Measurements from ENCODE around the gene TYK2. TPM values are rescaled to one million over a fixed set of nuclear protein-coding genes. Genes with fewer than 3 reads are reported as not detected.

Gene TYK2
- total and polyA plus RNA-seq, 4 donors: 102 to 175 (median 150) TPM

DNA sequence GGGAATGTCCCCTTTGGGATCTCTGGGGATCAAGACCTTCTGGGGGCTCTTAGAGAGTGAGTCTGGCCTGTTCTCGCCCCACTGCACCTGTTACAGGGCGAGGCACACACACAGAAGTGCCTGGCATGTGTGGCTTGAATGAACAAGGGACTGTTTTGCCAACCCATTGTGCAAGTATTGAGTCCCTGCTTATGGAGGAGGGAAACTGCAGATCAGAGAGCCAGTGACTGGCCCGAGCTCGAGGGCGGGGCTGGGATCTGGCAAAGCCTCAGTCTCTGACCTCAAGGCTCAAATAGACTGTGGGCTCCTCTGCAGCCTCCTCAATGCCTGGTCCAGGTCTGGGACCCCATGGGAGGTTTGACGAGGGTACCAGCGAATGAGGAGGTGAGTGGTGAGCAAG is 52.6 kb downstream of the TYK2 start:
- Histone ChIP-seq H3K4me1 (ENCODE audit: control insufficient read depth in 5 of 5, insufficient read depth in 5 of 5, low read length in 5 of 5) (peaks cover 0 to 9% (median 7%) of the 10 kb centered on the region in 5 donors), H3K27ac (ENCODE audit: low read depth in 1 of 2, low read length in 1 of 2) (no peak overlapping the region), H3K9ac (ENCODE audit: insufficient read depth in 1 of 2, low read length in 2 of 2) (no peak overlapping the region), H3K9me3 (ENCODE audit: control insufficient read depth in 4 of 4, insufficient read depth in 3 of 4, low read length in 3 of 4) (no peaks in the 10 kb centered on the region), H3K27me3 (ENCODE audit: control insufficient read depth in 3 of 3, insufficient read depth in 3 of 3, low read length in 2 of 3) (no peaks in the 10 kb centered on the region), H3K4me3 (no peak overlapping the region), H3K36me3 (ENCODE audit: control insufficient read depth in 4 of 4, insufficient read depth in 4 of 4, low read length in 4 of 4) (peaks cover 5 to 58% (median 32%) of the 10 kb centered on the region in 4 donors)
- ATAC-seq (ENCODE audit: insufficient read depth, low FRiP score) (no peak), DNase-seq (no peak)
- TF ChIP-seq, protein P1, sequence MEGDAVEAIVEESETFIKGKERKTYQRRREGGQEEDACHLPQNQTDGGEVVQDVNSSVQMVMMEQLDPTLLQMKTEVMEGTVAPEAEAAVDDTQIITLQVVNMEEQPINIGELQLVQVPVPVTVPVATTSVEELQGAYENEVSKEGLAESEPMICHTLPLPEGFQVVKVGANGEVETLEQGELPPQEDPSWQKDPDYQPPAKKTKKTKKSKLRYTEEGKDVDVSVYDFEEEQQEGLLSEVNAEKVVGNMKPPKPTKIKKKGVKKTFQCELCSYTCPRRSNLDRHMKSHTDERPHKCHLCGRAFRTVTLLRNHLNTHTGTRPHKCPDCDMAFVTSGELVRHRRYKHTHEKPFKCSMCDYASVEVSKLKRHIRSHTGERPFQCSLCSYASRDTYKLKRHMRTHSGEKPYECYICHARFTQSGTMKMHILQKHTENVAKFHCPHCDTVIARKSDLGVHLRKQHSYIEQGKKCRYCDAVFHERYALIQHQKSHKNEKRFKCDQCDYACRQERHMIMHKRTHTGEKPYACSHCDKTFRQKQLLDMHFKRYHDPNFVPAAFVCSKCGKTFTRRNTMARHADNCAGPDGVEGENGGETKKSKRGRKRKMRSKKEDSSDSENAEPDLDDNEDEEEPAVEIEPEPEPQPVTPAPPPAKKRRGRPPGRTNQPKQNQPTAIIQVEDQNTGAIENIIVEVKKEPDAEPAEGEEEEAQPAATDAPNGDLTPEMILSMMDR (IDR thresholded peaks at IDR 0.05; ENCODE audit: control extremely low read depth, extremely low read depth): no peak
- 89 to 97% methylated on average over 7 of the region's 7 CpGs for WGBS, 2 donors

- DNase-seq: no peak
- no peak overlapping the region for H3K4me3 ChIP-seq
- peaks cover 8 to 78% (median 41%) of the 10 kb centered on the region in 4 donors for H3K36me3 ChIP-seq (ENCODE audit: control insufficient read depth in 4 of 4, insufficient read depth in 4 of 4, low read length in 4 of 4)
- WGBS, 2 donors: 95 to 96% methylated on average over 8 of the region's 8 CpGs
- H3K9me3 ChIP-seq (ENCODE audit: control insufficient read depth in 4 of 4, insufficient read depth in 3 of 4, low read length in 3 of 4): no peaks in the 10 kb centered on the region
- no peak overlapping the region for H3K9ac ChIP-seq (ENCODE audit: insufficient read depth in 1 of 2, low read length in 2 of 2)
- no peak overlapping the region for H3K27ac ChIP-seq (ENCODE audit: low read depth in 1 of 2, low read length in 1 of 2)
- TF ChIP-seq, protein P1 (IDR thresholded peaks at IDR 0.05; ENCODE audit: control extremely low read depth, extremely low read depth): no peak
- no peak for ATAC-seq (ENCODE audit: insufficient read depth, low FRiP score)
- no peaks in the 10 kb centered on the region for H3K27me3 ChIP-seq (ENCODE audit: control insufficient read depth in 3 of 3, insufficient read depth in 3 of 3, low read length in 2 of 3)
- no peaks in the 10 kb centered on the region for H3K4me1 ChIP-seq (ENCODE audit: control insufficient read depth in 5 of 5, insufficient read depth in 5 of 5, low read length in 5 of 5)
These were observed 54.6 kb downstream of the TYK2 start for GRCh38 chr19:10325732-10326131.

- no peaks in the 10 kb centered on the region for H3K27me3 ChIP-seq (ENCODE audit: control insufficient read depth in 3 of 3, insufficient read depth in 3 of 3, low read length in 2 of 3)
- H3K9ac ChIP-seq (ENCODE audit: insufficient read depth in 1 of 2, low read length in 2 of 2): no peak overlapping the region
- no peaks in the 10 kb centered on the region for H3K9me3 ChIP-seq (ENCODE audit: control insufficient read depth in 4 of 4, insufficient read depth in 3 of 4, low read length in 3 of 4)
- H3K4me1 ChIP-seq (ENCODE audit: control insufficient read depth in 5 of 5, insufficient read depth in 5 of 5, low read length in 5 of 5): no peaks in the 10 kb centered on the region
- no peak for ATAC-seq (ENCODE audit: insufficient read depth, low FRiP score)
- no peak for DNase-seq
- 93 to 96% methylated on average over 18 to 19 of the region's 19 CpGs for WGBS, 2 donors
- H3K36me3 ChIP-seq (ENCODE audit: control insufficient read depth in 4 of 4, insufficient read depth in 4 of 4, low read length in 4 of 4): peaks cover 8 to 82% (median 28%) of the 10 kb centered on the region in 4 donors
- H3K27ac ChIP-seq (ENCODE audit: low read depth in 1 of 2, low read length in 1 of 2): no peak overlapping the region
- TF ChIP-seq, protein P1 (IDR thresholded peaks at IDR 0.05; ENCODE audit: control extremely low read depth, extremely low read depth): no peak
- no peak overlapping the region for H3K4me3 ChIP-seq
These were observed 58.2 kb downstream of the TYK2 start for GRCh38 chr19:10321874-10322835.

Data from lung (tissue), 12 donors.